Activated T-cell treated with anti-CD3 and anti-CD28 coated beads, Interleukin-2, amount 50 U/mL, for 48 hours (primary cell): ENCODE measurements around the gene ORMDL1.
"Not testable (repeated sequence)": the region's sequence is repeated elsewhere in the genome, so short reads cannot be mapped to it uniquely, and the experiment has no call there.

Source experiments
- DNase-seq, 2 experiments: peaks; one replicate each; pipeline ENCODE4 v3.0.0-alpha.2; 2020

Gene ORMDL1

DNA sequence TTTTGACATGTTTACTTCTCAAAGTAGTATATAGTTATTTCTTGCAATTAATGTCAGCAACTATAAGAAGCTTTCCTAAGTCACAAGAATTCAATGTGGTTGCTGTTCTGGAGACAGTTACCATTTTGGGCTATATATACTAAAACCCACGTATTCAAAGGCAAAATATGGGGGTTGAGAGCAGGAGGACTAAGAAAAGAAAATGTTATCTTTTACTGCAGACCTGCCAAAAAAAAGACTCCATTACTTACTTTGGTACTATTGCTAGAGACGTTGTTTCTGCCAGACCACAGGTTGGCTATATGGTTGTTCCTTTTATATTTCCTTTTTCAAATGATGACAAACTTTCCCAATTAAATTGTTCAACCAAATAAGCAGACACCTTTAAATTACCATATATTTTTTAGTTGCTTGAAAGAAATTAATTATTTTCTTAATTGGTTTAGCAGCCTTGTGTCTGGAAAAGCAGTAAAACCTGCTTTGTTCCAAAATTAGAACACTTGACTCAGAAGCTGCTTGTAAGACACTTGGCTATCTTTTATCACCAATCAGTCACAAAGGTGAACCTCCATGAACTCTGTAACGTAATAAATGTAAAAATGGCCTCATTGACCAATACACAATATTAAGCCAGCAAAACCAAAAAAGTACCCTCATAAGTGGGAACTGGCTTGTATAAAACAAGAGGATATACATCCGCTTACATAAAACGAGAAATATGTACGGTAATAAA, 13.4 kb downstream of the ORMDL1 start:
- DNase-seq: no peak

DNA sequence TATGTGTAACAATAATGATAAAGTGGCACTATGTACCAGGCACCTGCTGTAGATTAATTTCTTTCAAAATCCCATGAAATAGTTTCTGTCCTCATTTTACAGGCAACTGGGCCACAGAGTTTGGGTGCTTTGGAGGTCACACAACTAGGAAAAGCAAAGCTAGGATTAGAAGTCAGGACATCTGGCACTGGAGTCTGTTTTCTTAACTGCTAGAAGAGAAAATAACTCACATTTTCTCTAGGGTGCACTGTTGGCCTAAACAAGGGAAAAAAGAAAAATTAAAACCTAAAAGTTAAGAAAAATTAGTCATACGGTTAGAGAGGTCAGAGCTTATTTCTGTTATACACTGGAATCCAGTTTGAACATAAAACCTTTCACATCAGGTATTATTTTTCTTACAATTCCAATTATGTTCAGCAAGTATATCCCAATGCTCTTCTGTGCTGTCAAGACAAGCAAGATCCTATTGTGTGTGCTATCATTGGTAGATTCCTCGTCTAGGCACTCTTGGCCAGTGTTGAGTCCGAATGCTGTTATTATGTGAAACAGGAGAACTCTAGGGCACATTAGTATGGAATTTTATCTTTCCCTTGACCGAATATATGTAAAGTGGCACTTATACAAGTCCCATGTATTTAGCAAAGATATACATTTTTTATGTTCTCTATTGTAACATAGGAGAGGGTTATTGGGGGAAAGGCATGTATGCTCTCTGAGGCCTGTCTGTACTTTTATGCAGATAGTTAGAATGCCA, 20.1 kb downstream of the ORMDL1 start:
- no peak for DNase-seq

DNA sequence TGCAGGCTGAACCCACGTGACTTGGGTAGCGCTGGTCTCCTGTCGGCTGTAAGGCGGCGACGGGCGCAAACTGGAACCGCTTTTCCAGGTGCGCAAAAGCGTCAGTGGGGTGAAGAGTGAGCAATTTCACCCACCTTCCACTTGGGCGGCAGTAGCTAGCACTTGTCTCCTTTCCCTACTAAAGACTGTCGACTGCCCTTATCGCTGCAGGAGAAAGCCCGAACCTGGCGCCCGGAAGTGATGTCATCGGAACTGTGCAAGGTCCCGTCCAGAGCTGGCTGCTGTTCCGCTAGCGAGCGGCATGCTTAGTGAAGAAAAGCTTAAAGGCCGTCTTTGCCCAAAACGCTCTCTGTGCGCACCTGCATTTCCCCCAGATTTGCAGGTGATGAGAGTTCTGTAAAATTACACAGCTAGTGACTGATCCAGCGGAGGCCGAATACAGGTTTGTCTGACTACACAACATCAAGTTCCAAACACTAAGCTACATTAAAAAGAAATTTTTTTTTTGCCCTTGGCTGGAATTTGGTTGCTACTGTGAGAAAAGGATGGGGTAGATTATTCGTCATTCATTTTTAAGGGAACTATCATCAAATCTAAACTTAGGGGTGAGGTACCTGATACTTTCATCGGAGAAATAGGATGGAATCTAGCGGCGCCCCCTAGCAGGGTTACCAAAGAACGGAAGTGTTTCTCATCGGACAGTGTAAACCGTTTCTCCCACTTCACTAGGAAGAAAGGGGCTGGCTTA, 21.4 kb downstream of the ORMDL1 start, which contains the start of gene OSGEPL1:
Gene OSGEPL1, minus strand, starts transcription at position 242 of the 748 bp plus-strand sequence. CDS start 1,152 bp downstream, outside the sequence.
- peak; percentile 93 to 94 for DNase-seq

DNA sequence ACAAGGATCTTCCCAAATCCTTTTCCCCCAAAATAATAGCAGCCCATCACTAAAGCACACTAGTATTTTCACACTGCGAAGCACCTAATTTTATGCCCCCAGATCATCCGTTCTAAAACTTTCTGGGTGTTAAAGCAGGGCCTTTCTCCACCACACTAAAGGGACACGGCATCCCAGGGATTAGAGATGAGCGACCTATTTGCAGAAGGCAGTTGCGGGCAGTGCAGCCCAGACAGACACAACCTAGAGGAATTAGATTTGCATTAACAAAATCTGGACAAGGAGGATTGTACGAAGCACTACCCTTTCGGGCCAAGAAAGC, 21.9 kb downstream of the ORMDL1 start:
- no peak for DNase-seq

DNA sequence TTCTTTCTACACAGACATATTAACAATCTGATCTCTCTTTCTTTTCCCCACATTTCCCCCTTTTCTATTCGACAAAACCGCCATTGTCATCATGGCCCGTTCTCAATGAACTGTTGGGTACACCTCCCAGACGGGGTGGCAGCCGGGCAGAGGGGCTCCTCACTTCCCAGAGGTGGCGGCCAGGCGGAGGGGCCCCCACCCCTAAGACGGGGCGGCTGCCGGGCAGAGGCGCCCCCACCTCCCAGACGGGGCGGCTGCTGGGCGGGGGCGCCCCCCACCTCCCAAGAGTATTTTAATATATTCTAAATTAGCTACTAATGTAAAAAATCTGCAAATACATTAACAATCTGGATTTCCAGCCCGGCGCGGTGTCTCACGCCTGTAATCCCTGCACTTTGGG, 24.0 kb downstream of the ORMDL1 start:
- not testable (repeated sequence) for DNase-seq

DNA sequence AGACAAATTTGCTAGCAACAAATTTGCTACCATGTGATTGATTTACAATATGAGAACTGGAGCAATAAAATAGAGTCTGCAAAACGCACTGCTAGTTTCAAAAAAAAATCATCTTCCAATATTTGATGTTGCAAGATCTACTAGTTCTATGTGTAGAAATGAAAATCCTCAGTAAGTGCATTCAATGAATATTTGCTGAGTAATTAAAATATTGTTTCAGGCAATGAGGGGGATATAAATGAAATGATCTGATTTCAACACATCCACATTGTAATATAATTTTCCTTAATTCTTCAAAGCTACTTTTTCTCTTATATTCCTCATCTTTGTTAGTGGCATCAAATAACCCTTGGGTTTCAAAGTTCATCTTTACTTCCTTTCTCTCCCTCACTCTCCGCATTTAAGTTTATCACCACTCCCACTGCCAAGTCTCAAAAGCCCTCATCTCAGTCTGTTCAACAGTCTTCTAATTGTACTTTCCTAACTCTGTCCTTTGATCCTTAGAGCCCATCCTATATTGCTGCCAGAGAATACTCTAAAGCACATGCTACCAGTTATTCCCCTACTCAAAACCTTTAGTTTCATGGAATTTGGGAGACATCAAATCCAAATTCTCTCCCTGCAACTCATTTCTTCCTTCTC, 27.7 kb downstream of the ORMDL1 start:
- DNase-seq: no peak

DNA sequence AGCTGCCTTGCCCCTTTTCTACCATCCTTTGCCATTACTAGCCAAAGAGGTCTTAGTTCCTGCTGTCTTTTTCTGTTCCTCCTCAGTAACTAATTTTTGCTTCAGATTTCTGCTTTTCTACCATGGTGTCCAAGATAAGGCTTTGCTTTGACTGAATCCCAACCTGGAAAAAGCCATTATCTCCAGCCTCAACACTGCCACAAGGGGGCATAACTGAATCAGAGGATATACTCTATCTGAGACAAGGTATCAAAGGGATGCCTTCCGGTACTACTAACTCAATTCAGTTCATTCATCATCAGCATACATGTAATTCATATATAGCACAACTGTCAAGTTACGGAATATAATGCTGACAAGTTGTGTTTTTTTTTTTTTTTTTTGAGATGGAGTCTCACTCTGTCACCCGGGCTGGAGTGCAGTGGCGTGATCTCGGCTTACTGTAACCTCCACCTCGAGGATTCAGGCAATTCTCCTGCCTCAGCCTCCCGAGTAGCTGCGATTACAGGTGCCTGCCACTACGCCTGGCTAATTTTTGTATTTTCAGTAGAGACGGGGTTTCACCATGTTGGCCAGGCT, 33.0 kb downstream of the ORMDL1 start:
- DNase-seq: peak; percentile 34 to 35

DNA sequence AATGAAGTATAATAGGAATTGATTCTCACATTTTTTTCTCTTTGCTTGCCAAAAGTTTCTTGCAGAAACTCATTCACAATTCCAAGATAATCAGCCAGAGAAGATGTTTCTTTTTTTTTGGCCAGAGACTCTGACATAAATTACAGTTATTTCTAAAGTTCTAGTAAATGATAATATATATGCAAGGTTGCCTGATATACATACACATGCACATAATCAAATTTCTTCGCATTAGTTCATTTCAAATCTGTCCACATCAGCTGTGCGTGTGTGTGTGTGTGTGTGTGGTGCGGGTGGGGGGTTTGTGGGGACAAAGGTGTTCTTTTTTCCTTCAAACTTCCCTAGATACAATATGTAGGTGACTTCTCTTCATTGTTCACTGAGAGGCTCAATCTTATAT, 54.7 kb downstream of the ORMDL1 start:
- DNase-seq: no peak

DNA sequence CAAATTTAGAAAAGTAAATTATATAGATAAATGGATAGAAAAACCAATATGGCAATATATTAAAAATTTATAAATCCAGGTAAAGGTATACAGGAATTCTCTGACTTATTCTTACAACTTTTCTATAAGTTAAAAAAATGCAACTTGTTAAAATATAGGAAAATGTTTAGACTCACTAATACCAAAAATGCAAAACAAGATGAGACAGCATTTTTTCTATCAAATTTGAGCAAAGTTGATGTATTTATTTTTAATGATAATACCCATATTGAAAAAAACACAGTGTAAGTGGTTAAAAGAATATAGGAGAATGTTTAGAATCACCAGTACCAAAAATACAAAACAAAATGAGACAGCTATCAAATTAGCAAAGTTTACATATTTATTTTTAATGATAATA, 57.3 kb downstream of the ORMDL1 start:
- no peak for DNase-seq

DNA sequence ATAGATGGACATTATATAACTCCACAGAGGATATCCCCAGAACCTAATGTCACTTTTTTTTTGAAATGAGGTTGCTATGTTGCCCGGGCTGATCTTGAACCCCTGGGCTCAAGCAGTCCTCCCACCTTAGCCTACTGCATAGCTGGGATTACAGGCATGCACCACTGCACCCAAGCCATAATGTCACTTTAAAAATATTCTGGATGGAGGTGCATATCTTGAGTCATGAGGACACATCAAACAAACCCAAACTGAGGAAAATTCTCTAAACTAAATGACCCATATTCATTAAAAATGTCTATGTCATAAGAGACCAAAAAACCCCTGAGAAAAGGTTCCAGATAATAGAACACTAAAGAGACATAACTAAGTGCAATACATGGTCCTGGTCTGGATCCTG, 57.9 kb downstream of the ORMDL1 start:
- no peak for DNase-seq

DNA sequence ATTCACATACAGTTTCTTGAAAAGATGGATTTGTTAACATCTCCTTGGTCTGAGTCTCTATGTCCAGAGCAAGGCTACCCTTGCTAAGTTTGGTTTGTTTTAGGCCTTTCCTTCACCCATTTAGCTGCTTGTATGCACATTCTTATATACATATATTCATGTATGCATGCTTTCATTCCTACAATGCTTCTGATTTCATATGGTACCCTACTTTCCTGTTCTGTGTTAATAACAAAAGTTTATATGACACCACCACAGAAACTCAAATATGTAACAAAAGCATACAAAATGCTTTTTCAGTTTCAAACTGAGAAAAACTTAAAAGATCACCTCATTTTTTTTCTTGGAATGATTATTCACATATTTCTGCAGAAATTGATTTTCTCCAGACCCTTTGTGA, 60.9 kb downstream of the ORMDL1 start:
- DNase-seq: no peak
